Measurements from ENCODE around the gene PEX14.

- TF ChIP-seq RAD21 (IDR thresholded peaks at IDR 0.05; ENCODE audit: low read depth) (no peak), REST (IDR thresholded peaks at IDR 0.05; ENCODE audit: low read depth) (no peak), TCF12 (IDR thresholded peaks at IDR 0.05; ENCODE audit: low read depth) (no peak)
These were observed 167.2 kb downstream of the PEX14 start for GRCh38 chr1:10641976-10642375.

Measured in Ishikawa (cell line).